Measurements from ENCODE around the gene HECTD1. TPM values are rescaled to one million over a fixed set of nuclear protein-coding genes. Genes with fewer than 3 reads are reported as not detected.

Gene HECTD1
- total RNA-seq, 1 experiment from 2014 or later: 160 TPM

GRCh38 chr14:31167032-31167431, 40.6 kb downstream of the HECTD1 start:
- no peak overlapping the region for H3K4me2 ChIP-seq (ENCODE audit: low read length)
- H2AFZ ChIP-seq (ENCODE audit: low read depth, low read length, poor library complexity, severe bottlenecking): no peak overlapping the region
- BruUV-seq (replicated peaks): no TSS peak
- H3K9me3 ChIP-seq (ENCODE audit: control insufficient read depth in 1 of 2, insufficient read depth in 1 of 2, low read depth in 1 of 2, low read length in 2 of 2): no peaks in the 10 kb centered on the region
- peaks cover 26 to 33% of the 10 kb centered on the region in 2 experiments; a peak in 3 of 4 replicates for H3K36me3 ChIP-seq (ENCODE audit: control insufficient read depth in 1 of 2, insufficient read depth in 2 of 2, low read length in 2 of 2)
- H4K20me1 ChIP-seq (ENCODE audit: insufficient read depth): no peaks in the 10 kb centered on the region
- TF ChIP-seq YY1 (IDR thresholded peaks at IDR 0.05; ENCODE audit: extremely low read depth, insufficient replicate concordance, low read depth, low read length) (no peak), POLR2A (IDR thresholded peaks at IDR 0.05; ENCODE audit: borderline replicate concordance, extremely low read depth, insufficient read depth, insufficient read length) (no peak), CBX3 (IDR thresholded peaks at IDR 0.05; ENCODE audit: low read depth) (no peak), CTCF (IDR thresholded peaks at IDR 0.05 in 2 of 3, conservative IDR thresholded peaks at IDR 0.05 in 1 of 3; ENCODE audit: borderline replicate concordance in 1 of 3, insufficient read depth in 1 of 3, low read depth in 2 of 3, low read length in 2 of 3) (no peak), SP1 (IDR thresholded peaks at IDR 0.05; ENCODE audit: low read depth) (no peak), MAX (IDR thresholded peaks at IDR 0.05) (no peak), EZH2phosphoT487 (IDR thresholded peaks at IDR 0.05; ENCODE audit: borderline replicate concordance) (no peak), EGR1 (IDR thresholded peaks at IDR 0.05; ENCODE audit: low read depth) (no peak)
- H3K9me2 ChIP-seq (ENCODE audit: insufficient read depth): no peaks in the 10 kb centered on the region
- RAD21 ChIA-PET (ENCODE audit: low non-redundant PET in 1 of 2, low total read pairs in 2 of 2, uncharacterized antibody in 2 of 2, unreplicated experiment in 2 of 2): no interaction called here
- H3K27me3 ChIP-seq (ENCODE audit: insufficient read depth, low read length): no peaks in the 10 kb centered on the region
- peak overlapping the region; percentile 68; the same call in 1 of the 2 replicates for H3K27ac ChIP-seq (ENCODE audit: low read depth, low read length)
- CTCF ChIA-PET: no interaction called here
- H3K9ac ChIP-seq (ENCODE audit: low read length): no peak overlapping the region
- peaks cover 30% of the 10 kb centered on the region for H3K79me2 ChIP-seq (ENCODE audit: insufficient read depth, low read length)
- POLR2A ChIA-PET: interaction anchor here (2.1 kb wide), 1 partner anchor 41 kb away, joined by 4 read pairs; the partner anchor contains the start of gene HECTD1
- intact Hi-C loops (cut with micrococcal nuclease): no loop called here
- ATAC-seq (no peak), DNase-seq (ENCODE audit: low read depth, low spot score) (no peak)
- no peak overlapping the region for H3K4me3 ChIP-seq (replicated peaks in 1 of 2; ENCODE audit: low read depth in 1 of 2, low read length in 2 of 2)
- peaks cover 32 to 38% of the 10 kb centered on the region in 2 experiments for H3K4me1 ChIP-seq (ENCODE audit: control insufficient read depth in 1 of 2, insufficient read depth in 2 of 2, low read length in 2 of 2)

All from HCT116 (cell line).